HCT116 (cell line): ENCODE results near the gene TUBB1. TPM values are rescaled to one million over a fixed set of nuclear protein-coding genes. Genes with fewer than 3 reads are reported as not detected.

ENCODE experiments used
- ATAC-seq: fragments of 200-7000 bp; cut with Tn5 transposase; 2 replicates; pipeline ENCODE4 v1.9.1; 2020; ENCODE audit warnings: mild to moderate bottlenecking, moderate library complexity
- BruUV-seq: library from RNA; stranded (reverse); fragments of 400-500 nt; replicated peaks from 2 replicates; lab custom pipeline; 2021; lab: Mats Ljungman, UMichigan
- CTCF ChIA-PET: fragments of 300-600 bp; sonication (Branson Sonifier 250); formaldehyde crosslinking; loops from one replicate; lab custom pipeline; 2021; ENCODE audit warnings: antibody characterized with exemption; lab: Charles Lee
- POLR2A ChIA-PET: fragments of 300-600, 350-600 bp; sonication (Branson Sonifier 250); formaldehyde crosslinking; loops from one replicate; lab custom pipeline; 2021; ENCODE audit warnings: antibody characterized with exemption; lab: Charles Lee
- RAD21 ChIA-PET, 2 experiments: fragments of 300-600 bp; sonication (Branson Sonifier 250); formaldehyde crosslinking; loops; one replicate each; lab custom pipeline; 2023; ENCODE audit warnings: low total read pairs in 2 of 2; ENCODE audit not compliant: uncharacterized antibody in 2 of 2, unreplicated experiment in 2 of 2, low non-redundant PET in 1 of 2; lab: Charles Lee
- DNase-seq: peaks from one replicate; pipeline ENCODE4 v3.0.0-alpha.2; 2010; ENCODE audit warnings: low read depth, low spot score
- H2AFZ ChIP-seq: fragments of 200-600 bp; shearing (Covaris generic), sonication (generic); 2 replicates; pipeline ENCODE4 v1.6.1; 2017; ENCODE audit warnings: low read depth, mixed run types, mixed read lengths, antibody characterized with exemption, low read length; ENCODE audit not compliant: poor library complexity, severe bottlenecking
- H3K27ac ChIP-seq: 2 replicates; pipeline ENCODE4 v1.5.1; 2012; ENCODE audit warnings: low read depth, low read length
- H3K27me3 ChIP-seq: fragments of 200-600 bp; sonication (generic); 2 replicates; pipeline ENCODE4 v1.6.1; 2016; ENCODE audit warnings: mixed run types, low read length, mixed read lengths; ENCODE audit not compliant: insufficient read depth
- H3K36me3 ChIP-seq, 2 experiments: fragments of 200-500 bp in 1 of 2; fragments of 200-600 bp in 1 of 2; sonication (Bioruptor generic) in 1 of 2; sonication (generic) in 1 of 2; 2 replicates each; pipeline versions ENCODE4 v1.5.1 to v1.6.1; 2014 to 2016; ENCODE audit warnings: low read length in 2 of 2, inconsistent platforms in 1 of 2, mixed read lengths in 1 of 2, mixed run types in 1 of 2; ENCODE audit not compliant: insufficient read depth in 2 of 2, control insufficient read depth in 1 of 2
- H3K4me1 ChIP-seq, 2 experiments: fragments of 200-600 bp in 1 of 2; sonication (generic) in 1 of 2; 2 replicates each; pipeline versions ENCODE4 v1.5.1 to v1.6.1; 2012 to 2017; ENCODE audit warnings: low read length in 2 of 2, inconsistent platforms in 1 of 2, mild to moderate bottlenecking in 1 of 2, mixed read lengths in 1 of 2, mixed run types in 1 of 2, moderate library complexity in 1 of 2; ENCODE audit not compliant: insufficient read depth in 2 of 2, control insufficient read depth in 1 of 2
- H3K4me2 ChIP-seq: fragments of 200-600 bp; sonication (generic); 2 replicates; pipeline ENCODE4 v1.6.1; 2017; ENCODE audit warnings: mixed run types, low read length, mixed read lengths
- H3K4me3 ChIP-seq, 2 experiments: fragments of 200-600 bp in 1 of 2; sonication (generic) in 1 of 2; replicated peaks in 1 of 2; 2 replicates each; pipeline ENCODE4 v1.5.1; 2011 to 2016; ENCODE audit warnings: low read length in 2 of 2, control low read depth in 1 of 2, low read depth in 1 of 2, mild to moderate bottlenecking in 1 of 2, mixed read lengths in 1 of 2, mixed run types in 1 of 2
- H3K79me2 ChIP-seq: fragments of 200-600 bp; sonication (generic); 2 replicates; pipeline ENCODE4 v1.6.1; 2017; ENCODE audit warnings: mild to moderate bottlenecking, mixed run types, low read length, moderate library complexity, mixed read lengths; ENCODE audit not compliant: insufficient read depth
- H3K9ac ChIP-seq: fragments of 200-600 bp; sonication (generic); 2 replicates; pipeline ENCODE4 v1.6.1; 2016; ENCODE audit warnings: low read length, mixed read lengths
- H3K9me2 ChIP-seq: fragments of 200-600 bp; sonication (generic), shearing (Covaris generic); 2 replicates; pipeline ENCODE4 v1.6.1; 2017; ENCODE audit warnings: mixed run types, mild to moderate bottlenecking, moderate library complexity; ENCODE audit not compliant: insufficient read depth
- H3K9me3 ChIP-seq, 2 experiments: fragments of 200-500 bp in 1 of 2; fragments of 200-600 bp in 1 of 2; sonication (Bioruptor generic) in 1 of 2; sonication (generic) in 1 of 2; 2 replicates each; pipeline ENCODE4 v1.6.1; 2014 to 2017; ENCODE audit warnings: low read length in 2 of 2, mixed read lengths in 2 of 2, inconsistent platforms in 1 of 2, low read depth in 1 of 2, mild to moderate bottlenecking in 1 of 2, mixed run types in 1 of 2, moderate library complexity in 1 of 2; ENCODE audit not compliant: control insufficient read depth in 1 of 2, insufficient read depth in 1 of 2
- H4K20me1 ChIP-seq: fragments of 200-600 bp; sonication (generic), shearing (Covaris generic); 2 replicates; pipeline ENCODE4 v1.6.1; 2017; ENCODE audit warnings: mixed run types, mild to moderate bottlenecking, moderate library complexity; ENCODE audit not compliant: insufficient read depth
- CTCF ChIP-seq, 3 experiments: fragments of 200-600 bp in 1 of 3; sonication (generic) in 1 of 3; IDR thresholded peaks in 2 of 3; conservative IDR thresholded peaks in 1 of 3; 2 replicates each; pipeline ENCODE4 v1.5.1; 2012 to 2017; ENCODE audit warnings: low read depth in 2 of 3, low read length in 2 of 3, antibody characterized with exemption in 1 of 3, borderline replicate concordance in 1 of 3, control low read depth in 1 of 3, mild to moderate bottlenecking in 1 of 3, mixed read lengths in 1 of 3, mixed run types in 1 of 3, moderate library complexity in 1 of 3; ENCODE audit not compliant: insufficient read depth in 1 of 3
- RAD21 ChIP-seq: IDR thresholded peaks from 2 replicates; pipeline ENCODE4 v1.6.1; 2012; ENCODE audit warnings: low read depth, mild to moderate bottlenecking
- SRF ChIP-seq: IDR thresholded peaks from 2 replicates; pipeline ENCODE4 v1.6.1; 2012; ENCODE audit warnings: low read depth
- intact Hi-C: fragments of 100-400 bp; cut with micrococcal nuclease; formaldehyde crosslinking; loops from 2 replicates; pipeline ENCODE4 v1.10.0; 2022
- total RNA-seq: library from RNA; stranded (reverse); gene quantifications from one replicate; pipeline ENCODE4 v1.2.1, GENCODE V29; 2021; ENCODE audit not compliant: unreplicated experiment
- TF ChIP-seq, protein P1 (sequence below): IDR thresholded peaks from 2 replicates; pipeline ENCODE4 v1.6.1; 2012

TUBB1 gene
- total RNA-seq, 1 experiment from 2014 or later = not detected

GRCh38 chr20:59051666-59052185 is 32.5 kb downstream of the TUBB1 start:
- Histone ChIP-seq H3K9ac (no peak overlapping the region), H2AFZ (no peak overlapping the region), H3K9me3 (no peaks in the 10 kb centered on the region), H3K9me2 (no peaks in the 10 kb centered on the region), H3K79me2 (no peaks in the 10 kb centered on the region), H3K27me3 (peaks cover 16% of the 10 kb centered on the region; the same call in 1 of the 2 replicates), H3K36me3 (no peaks in the 10 kb centered on the region), H3K4me3 (no peak overlapping the region), H3K4me1 (no peaks in the 10 kb centered on the region), H3K4me2 (no peak overlapping the region), H4K20me1 (no peaks in the 10 kb centered on the region), H3K27ac (no peak overlapping the region)
- TF ChIP-seq SRF = no peak
- no peak for DNase-seq
- ChIA-PET POLR2A (interaction anchor here (1.0 kb wide), 1 partner anchor 9 kb away, joined by 3 read pairs; the partner anchor contains the start of gene PRELID3B), CTCF (interaction anchor here (1.0 kb wide), 1 partner anchor 36 kb away, joined by 3 read pairs; no protein-coding TSS in a partner anchor), RAD21 (interaction anchor here in 1 of 2 experiments (0.6 kb wide), 1 partner anchor 570 kb away, joined by 3 read pairs; no protein-coding TSS in a partner anchor)
- intact Hi-C loops = loop anchor here (10.0 kb wide), 1 partner anchor 397 kb away; the partner anchor contains the start of gene STX16
- BruUV-seq = no TSS peak
- no peak for ATAC-seq

DNA sequence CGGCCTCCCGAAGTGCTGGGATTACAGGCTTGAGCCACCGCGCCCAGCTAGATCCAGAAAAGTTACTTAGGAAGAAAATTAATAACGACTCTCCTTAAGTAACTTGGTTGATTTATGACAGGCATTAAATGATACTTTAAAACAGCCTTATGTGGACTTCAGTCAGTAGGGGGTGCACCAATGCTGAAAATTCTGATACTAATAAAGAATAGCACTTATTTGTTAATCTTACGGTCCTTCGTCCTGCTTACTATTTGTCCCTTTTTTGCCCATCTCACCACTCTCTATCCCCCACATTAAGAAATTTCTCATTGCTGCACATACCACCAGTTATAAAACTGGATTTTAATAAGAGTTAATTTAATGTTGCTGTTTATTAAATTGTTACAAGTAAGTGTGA is 36.1 kb downstream of the TUBB1 start:
- Histone ChIP-seq H3K9me3 (no peaks in the 10 kb centered on the region), H3K4me3 (no peak overlapping the region), H3K27me3 (peaks cover 12% of the 10 kb centered on the region; the same call in 1 of the 2 replicates), H3K36me3 (no peaks in the 10 kb centered on the region), H3K4me2 (no peak overlapping the region), H4K20me1 (no peaks in the 10 kb centered on the region), H3K79me2 (no peaks in the 10 kb centered on the region), H3K9ac (no peak overlapping the region), H3K9me2 (no peaks in the 10 kb centered on the region), H2AFZ (no peak overlapping the region), H3K27ac (no peak overlapping the region), H3K4me1 (no peaks in the 10 kb centered on the region)
- intact Hi-C loops = loop anchor here (10.0 kb wide), 1 partner anchor 401 kb away; the partner anchor contains the start of gene STX16
- TF ChIP-seq, protein P1, sequence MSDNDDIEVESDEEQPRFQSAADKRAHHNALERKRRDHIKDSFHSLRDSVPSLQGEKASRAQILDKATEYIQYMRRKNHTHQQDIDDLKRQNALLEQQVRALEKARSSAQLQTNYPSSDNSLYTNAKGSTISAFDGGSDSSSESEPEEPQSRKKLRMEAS = no peak
- peak; percentile 32 to 52 (median 49); a peak in 5 of 6 replicates for TF ChIP-seq CTCF (IDR thresholded peaks at IDR 0.05 in 2 of 3, conservative IDR thresholded peaks at IDR 0.05 in 1 of 3; ENCODE audit: borderline replicate concordance in 1 of 3, insufficient read depth in 1 of 3, low read depth in 2 of 3, low read length in 2 of 3)
- peak; percentile 52 for TF ChIP-seq RAD21
- DNase-seq (no peak), ATAC-seq (peak; percentile 69)
- RAD21 ChIA-PET = interaction anchor here in 1 of 2 experiments (0.6 kb wide), 2 partner anchors 8 to 400 kb away, joined by 3 to 7 read pairs; no protein-coding TSS in a partner anchor
- POLR2A ChIA-PET = no interaction called here
- CTCF ChIA-PET = interaction anchor here (0.7 to 1.3 kb wide), 3 partner anchors 8 to 33 kb away, joined by 3 to 4 read pairs (median 4); no protein-coding TSS in a partner anchor
- BruUV-seq = no TSS peak
